Measurements from ENCODE around the gene RYR1.

DNA sequence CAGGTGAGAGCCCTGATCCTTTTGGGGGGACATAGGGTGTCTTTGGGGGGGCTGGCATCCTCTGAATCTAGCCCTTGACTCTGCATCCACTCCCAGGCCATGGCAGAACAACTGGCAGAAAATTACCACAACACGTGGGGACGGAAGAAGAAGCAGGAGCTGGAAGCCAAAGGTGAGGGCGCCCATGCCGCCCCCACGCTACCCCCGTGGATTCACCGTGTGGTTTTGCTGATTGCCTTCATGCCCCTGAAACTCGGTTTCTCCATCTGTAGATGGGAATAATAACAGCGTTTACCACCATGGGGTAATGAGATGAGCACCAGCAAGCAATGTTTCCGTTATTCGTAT lies 72.9 kb downstream of the RYR1 start:
- TF ChIP-seq, protein P1, sequence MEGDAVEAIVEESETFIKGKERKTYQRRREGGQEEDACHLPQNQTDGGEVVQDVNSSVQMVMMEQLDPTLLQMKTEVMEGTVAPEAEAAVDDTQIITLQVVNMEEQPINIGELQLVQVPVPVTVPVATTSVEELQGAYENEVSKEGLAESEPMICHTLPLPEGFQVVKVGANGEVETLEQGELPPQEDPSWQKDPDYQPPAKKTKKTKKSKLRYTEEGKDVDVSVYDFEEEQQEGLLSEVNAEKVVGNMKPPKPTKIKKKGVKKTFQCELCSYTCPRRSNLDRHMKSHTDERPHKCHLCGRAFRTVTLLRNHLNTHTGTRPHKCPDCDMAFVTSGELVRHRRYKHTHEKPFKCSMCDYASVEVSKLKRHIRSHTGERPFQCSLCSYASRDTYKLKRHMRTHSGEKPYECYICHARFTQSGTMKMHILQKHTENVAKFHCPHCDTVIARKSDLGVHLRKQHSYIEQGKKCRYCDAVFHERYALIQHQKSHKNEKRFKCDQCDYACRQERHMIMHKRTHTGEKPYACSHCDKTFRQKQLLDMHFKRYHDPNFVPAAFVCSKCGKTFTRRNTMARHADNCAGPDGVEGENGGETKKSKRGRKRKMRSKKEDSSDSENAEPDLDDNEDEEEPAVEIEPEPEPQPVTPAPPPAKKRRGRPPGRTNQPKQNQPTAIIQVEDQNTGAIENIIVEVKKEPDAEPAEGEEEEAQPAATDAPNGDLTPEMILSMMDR (conservative IDR thresholded peaks at IDR 0.05): no peak
- no peak for TF ChIP-seq ZFX (IDR thresholded peaks at IDR 0.05)

All from C4-2B (cell line).